HCT116 (cell line): ENCODE data around the gene FBXO17. TPM values are rescaled to one million over a fixed set of nuclear protein-coding genes. Genes with fewer than 3 reads are reported as not detected.

Experiments
- ATAC-seq: fragments of 200-7000 bp; cut with Tn5 transposase; 2 replicates; pipeline ENCODE4 v1.9.1; 2020; ENCODE audit warnings: mild to moderate bottlenecking, moderate library complexity
- BruUV-seq: library from RNA; stranded (reverse); fragments of 400-500 nt; replicated peaks from 2 replicates; lab custom pipeline; 2021; lab: Mats Ljungman, UMichigan
- CTCF ChIA-PET: fragments of 300-600 bp; sonication (Branson Sonifier 250); formaldehyde crosslinking; loops from one replicate; lab custom pipeline; 2021; ENCODE audit warnings: antibody characterized with exemption; lab: Charles Lee
- POLR2A ChIA-PET: fragments of 300-600, 350-600 bp; sonication (Branson Sonifier 250); formaldehyde crosslinking; loops from one replicate; lab custom pipeline; 2021; ENCODE audit warnings: antibody characterized with exemption; lab: Charles Lee
- RAD21 ChIA-PET, 2 experiments: fragments of 300-600 bp; sonication (Branson Sonifier 250); formaldehyde crosslinking; loops; one replicate each; lab custom pipeline; 2023; ENCODE audit warnings: low total read pairs in 2 of 2; ENCODE audit not compliant: uncharacterized antibody in 2 of 2, unreplicated experiment in 2 of 2, low non-redundant PET in 1 of 2; lab: Charles Lee
- DNase-seq: peaks from one replicate; pipeline ENCODE4 v3.0.0-alpha.2; 2010; ENCODE audit warnings: low read depth, low spot score
- H2AFZ ChIP-seq: fragments of 200-600 bp; shearing (Covaris generic), sonication (generic); 2 replicates; pipeline ENCODE4 v1.6.1; 2017; ENCODE audit warnings: low read depth, mixed run types, mixed read lengths, antibody characterized with exemption, low read length; ENCODE audit not compliant: poor library complexity, severe bottlenecking
- H3K27ac ChIP-seq: 2 replicates; pipeline ENCODE4 v1.5.1; 2012; ENCODE audit warnings: low read depth, low read length
- H3K27me3 ChIP-seq: fragments of 200-600 bp; sonication (generic); 2 replicates; pipeline ENCODE4 v1.6.1; 2016; ENCODE audit warnings: mixed run types, low read length, mixed read lengths; ENCODE audit not compliant: insufficient read depth
- H3K36me3 ChIP-seq, 2 experiments: fragments of 200-500 bp in 1 of 2; fragments of 200-600 bp in 1 of 2; sonication (Bioruptor generic) in 1 of 2; sonication (generic) in 1 of 2; 2 replicates each; pipeline versions ENCODE4 v1.5.1 to v1.6.1; 2014 to 2016; ENCODE audit warnings: low read length in 2 of 2, inconsistent platforms in 1 of 2, mixed read lengths in 1 of 2, mixed run types in 1 of 2; ENCODE audit not compliant: insufficient read depth in 2 of 2, control insufficient read depth in 1 of 2
- H3K4me1 ChIP-seq, 2 experiments: fragments of 200-600 bp in 1 of 2; sonication (generic) in 1 of 2; 2 replicates each; pipeline versions ENCODE4 v1.5.1 to v1.6.1; 2012 to 2017; ENCODE audit warnings: low read length in 2 of 2, inconsistent platforms in 1 of 2, mild to moderate bottlenecking in 1 of 2, mixed read lengths in 1 of 2, mixed run types in 1 of 2, moderate library complexity in 1 of 2; ENCODE audit not compliant: insufficient read depth in 2 of 2, control insufficient read depth in 1 of 2
- H3K4me2 ChIP-seq: fragments of 200-600 bp; sonication (generic); 2 replicates; pipeline ENCODE4 v1.6.1; 2017; ENCODE audit warnings: mixed run types, low read length, mixed read lengths
- H3K4me3 ChIP-seq, 2 experiments: fragments of 200-600 bp in 1 of 2; sonication (generic) in 1 of 2; replicated peaks in 1 of 2; 2 replicates each; pipeline ENCODE4 v1.5.1; 2011 to 2016; ENCODE audit warnings: low read length in 2 of 2, control low read depth in 1 of 2, low read depth in 1 of 2, mild to moderate bottlenecking in 1 of 2, mixed read lengths in 1 of 2, mixed run types in 1 of 2
- H3K79me2 ChIP-seq: fragments of 200-600 bp; sonication (generic); 2 replicates; pipeline ENCODE4 v1.6.1; 2017; ENCODE audit warnings: mild to moderate bottlenecking, mixed run types, low read length, moderate library complexity, mixed read lengths; ENCODE audit not compliant: insufficient read depth
- H3K9ac ChIP-seq: fragments of 200-600 bp; sonication (generic); 2 replicates; pipeline ENCODE4 v1.6.1; 2016; ENCODE audit warnings: low read length, mixed read lengths
- H3K9me2 ChIP-seq: fragments of 200-600 bp; sonication (generic), shearing (Covaris generic); 2 replicates; pipeline ENCODE4 v1.6.1; 2017; ENCODE audit warnings: mixed run types, mild to moderate bottlenecking, moderate library complexity; ENCODE audit not compliant: insufficient read depth
- H3K9me3 ChIP-seq, 2 experiments: fragments of 200-500 bp in 1 of 2; fragments of 200-600 bp in 1 of 2; sonication (Bioruptor generic) in 1 of 2; sonication (generic) in 1 of 2; 2 replicates each; pipeline ENCODE4 v1.6.1; 2014 to 2017; ENCODE audit warnings: low read length in 2 of 2, mixed read lengths in 2 of 2, inconsistent platforms in 1 of 2, low read depth in 1 of 2, mild to moderate bottlenecking in 1 of 2, mixed run types in 1 of 2, moderate library complexity in 1 of 2; ENCODE audit not compliant: control insufficient read depth in 1 of 2, insufficient read depth in 1 of 2
- H4K20me1 ChIP-seq: fragments of 200-600 bp; sonication (generic), shearing (Covaris generic); 2 replicates; pipeline ENCODE4 v1.6.1; 2017; ENCODE audit warnings: mixed run types, mild to moderate bottlenecking, moderate library complexity; ENCODE audit not compliant: insufficient read depth
- ATF3 ChIP-seq: IDR thresholded peaks from 2 replicates; pipeline ENCODE4 v1.6.1; 2012
- CBX3 ChIP-seq: IDR thresholded peaks from 2 replicates; pipeline ENCODE4 v1.6.1; 2012; ENCODE audit warnings: low read depth
- CEBPB ChIP-seq: IDR thresholded peaks from 2 replicates; pipeline ENCODE4 v1.6.1; 2012; ENCODE audit warnings: low read depth
- CTCF ChIP-seq, 3 experiments: fragments of 200-600 bp in 1 of 3; sonication (generic) in 1 of 3; IDR thresholded peaks in 2 of 3; conservative IDR thresholded peaks in 1 of 3; 2 replicates each; pipeline ENCODE4 v1.5.1; 2012 to 2017; ENCODE audit warnings: low read depth in 2 of 3, low read length in 2 of 3, antibody characterized with exemption in 1 of 3, borderline replicate concordance in 1 of 3, control low read depth in 1 of 3, mild to moderate bottlenecking in 1 of 3, mixed read lengths in 1 of 3, mixed run types in 1 of 3, moderate library complexity in 1 of 3; ENCODE audit not compliant: insufficient read depth in 1 of 3
- EGR1 ChIP-seq: IDR thresholded peaks from 2 replicates; pipeline ENCODE4 v1.6.1; 2012; ENCODE audit warnings: low read depth
- EZH2 ChIP-seq: fragments of 200-600 bp; sonication (generic); IDR thresholded peaks from 2 replicates; pipeline ENCODE4 v1.6.1; 2017; ENCODE audit warnings: antibody characterized with exemption, mixed run types
- EZH2phosphoT487 ChIP-seq: fragments of 200-600 bp; IDR thresholded peaks from 2 replicates; pipeline ENCODE4 v1.6.1; 2018; ENCODE audit warnings: antibody characterized with exemption, borderline replicate concordance
- MAX ChIP-seq: IDR thresholded peaks from 2 replicates; pipeline ENCODE4 v1.6.1; 2012
- POLR2A ChIP-seq: IDR thresholded peaks from 2 replicates; pipeline ENCODE4 v1.7.0; 2011; ENCODE audit warnings: borderline replicate concordance; ENCODE audit not compliant: insufficient read depth, insufficient read length; ENCODE audit errors: extremely low read depth
- POLR2AphosphoS5 ChIP-seq: IDR thresholded peaks from 2 replicates; pipeline ENCODE4 v1.6.1; 2011; ENCODE audit warnings: mild to moderate bottlenecking, low read depth, low read length, moderate library complexity
- RAD21 ChIP-seq: IDR thresholded peaks from 2 replicates; pipeline ENCODE4 v1.6.1; 2012; ENCODE audit warnings: low read depth, mild to moderate bottlenecking
- REST ChIP-seq: IDR thresholded peaks from 2 replicates; pipeline ENCODE4 v1.6.1; 2012; ENCODE audit warnings: low read depth
- SIN3A ChIP-seq: IDR thresholded peaks from 2 replicates; pipeline ENCODE4 v1.6.1; 2012; ENCODE audit warnings: low read depth
- SRF ChIP-seq: IDR thresholded peaks from 2 replicates; pipeline ENCODE4 v1.6.1; 2012; ENCODE audit warnings: low read depth
- TCF7L2 ChIP-seq: IDR thresholded peaks from 2 replicates; pipeline ENCODE4 v1.7.0; 2011; ENCODE audit warnings: borderline replicate concordance, inconsistent platforms; ENCODE audit not compliant: insufficient read depth, insufficient read length; ENCODE audit errors: extremely low read depth
- ZBTB33 ChIP-seq: IDR thresholded peaks from 2 replicates; pipeline ENCODE4 v1.6.1; 2011; ENCODE audit warnings: mild to moderate bottlenecking, low read length, moderate library complexity; ENCODE audit not compliant: insufficient replicate concordance; ENCODE audit errors: extremely low read depth
- ZNF274 ChIP-seq: fragments of 200-500 bp; sonication (Bioruptor generic); IDR thresholded peaks from 2 replicates; pipeline ENCODE4 v1.6.1; 2014; ENCODE audit warnings: mild to moderate bottlenecking, low read depth, low read length, inconsistent platforms
- intact Hi-C: fragments of 100-400 bp; cut with micrococcal nuclease; formaldehyde crosslinking; loops from 2 replicates; pipeline ENCODE4 v1.10.0; 2022
- total RNA-seq: library from RNA; stranded (reverse); gene quantifications from one replicate; pipeline ENCODE4 v1.2.1, GENCODE V29; 2021; ENCODE audit not compliant: unreplicated experiment

FBXO17 gene
- total RNA-seq, 1 experiment from 2014 or later = 18.5 TPM

GRCh38 chr19:39003188-39003587 is 27.6 kb upstream of the FBXO17 start:
- CTCF ChIA-PET = no interaction called here
- BruUV-seq = no TSS peak

More at GRCh38 chr19:39003188-39003587, 27.6 kb upstream of the FBXO17 start:
- DNase-seq (no peak), ATAC-seq (no peak)
- Histone ChIP-seq H3K4me2 (no peak overlapping the region), H3K27me3 (no peaks in the 10 kb centered on the region), H3K36me3 (no peaks in the 10 kb centered on the region), H3K4me3 (no peak overlapping the region), H3K9me3 (no peaks in the 10 kb centered on the region), H3K4me1 (no peaks in the 10 kb centered on the region), H3K27ac (no peak overlapping the region), H4K20me1 (no peaks in the 10 kb centered on the region), H3K9me2 (no peaks in the 10 kb centered on the region), H3K9ac (no peak overlapping the region), H3K79me2 (no peaks in the 10 kb centered on the region), H2AFZ (no peak overlapping the region)
- intact Hi-C loops = no loop called here
- RAD21 ChIA-PET = no interaction called here
- POLR2A ChIA-PET = interaction anchor here (0.6 kb wide), 1 partner anchor 1345 kb away, joined by 3 read pairs; the partner anchor contains the start of genes C19orf47 and PLD3
- TF ChIP-seq ZNF274 (no peak), CEBPB (no peak), CBX3 (no peak), ATF3 (no peak), POLR2A (no peak), TCF7L2 (no peak), CTCF (IDR thresholded peaks at IDR 0.05 in 2 of 3, conservative IDR thresholded peaks at IDR 0.05 in 1 of 3; ENCODE audit: borderline replicate concordance in 1 of 3, insufficient read depth in 1 of 3, low read depth in 2 of 3, low read length in 2 of 3) (no peak), POLR2AphosphoS5 (no peak), EGR1 (no peak), RAD21 (no peak), MAX (no peak), REST (no peak), ZBTB33 (no peak), SRF (no peak), SIN3A (no peak), EZH2 (no peak), EZH2phosphoT487 (no peak)
- TF ChIP-seq, all 23 proteins: peak for 0
